Activated T-cell treated with anti-CD3 and anti-CD28 coated beads for 1 hour (primary cell): Measurements from ENCODE around the gene PLCG1.

Source experiments
- DNase-seq: peaks from one replicate; pipeline ENCODE4 v3.0.0-alpha.2; 2020; ENCODE audit warnings: low read depth

The PLCG1 gene

GRCh38 chr20:41180599-41181333, 43.4 kb downstream of the PLCG1 start:
- no peak for DNase-seq

GRCh38 chr20:41181567-41181966, 44.2 kb downstream of the PLCG1 start:
- DNase-seq, result no peak

GRCh38 chr20:41182296-41183212, 45.2 kb downstream of the PLCG1 start:
- DNase-seq, result no peak

GRCh38 chr20:41183391-41183790, 46.0 kb downstream of the PLCG1 start:
- no peak for DNase-seq

GRCh38 chr20:41183831-41184230, 46.5 kb downstream of the PLCG1 start:
- no peak for DNase-seq

GRCh38 chr20:41185013-41185757, 47.8 kb downstream of the PLCG1 start:
- no peak for DNase-seq

- no peak for DNase-seq
Observed at GRCh38 chr20:41187668-41188067, 50.3 kb downstream of the PLCG1 start.

- DNase-seq, result no peak
Observed at GRCh38 chr20:41191562-41192500, 54.5 kb downstream of the PLCG1 start.

- DNase-seq, result no peak
Observed at GRCh38 chr20:41192575-41192974, 55.2 kb downstream of the PLCG1 start.

GRCh38 chr20:41196653-41197225, 59.4 kb downstream of the PLCG1 start:
- DNase-seq, result no peak

GRCh38 chr20:41198443-41198842, 61.1 kb downstream of the PLCG1 start:
- DNase-seq, result no peak

- DNase-seq, result no peak
Observed at GRCh38 chr20:41200446-41201202, 63.3 kb downstream of the PLCG1 start.

GRCh38 chr20:41201760-41202159, 64.4 kb downstream of the PLCG1 start:
- DNase-seq, result no peak

- no peak for DNase-seq
Observed at GRCh38 chr20:41202426-41202825, 65.1 kb downstream of the PLCG1 start.

- DNase-seq, result no peak
Observed at GRCh38 chr20:41203660-41204059, 66.3 kb downstream of the PLCG1 start.

GRCh38 chr20:41204304-41205265, 67.2 kb downstream of the PLCG1 start:
- DNase-seq, result no peak

- DNase-seq, result no peak
Observed at GRCh38 chr20:41205313-41205712, 68.0 kb downstream of the PLCG1 start.

- DNase-seq, result no peak
Observed at GRCh38 chr20:41213150-41213820, 75.9 kb downstream of the PLCG1 start.
